WTC11 (cell line): ENCODE results near the gene TMUB1. TPM values are rescaled to one million over a fixed set of nuclear protein-coding genes. Genes with fewer than 3 reads are reported as not detected.
A peak's percentile ranks its signal among the peaks of the same experiment; 100 is the strongest.

Experiments used
- ATAC-seq: fragments of 200-7000 bp; cut with Tn5 transposase; 2 replicates; pipeline ENCODE4 v1.10.0; 2021; ENCODE audit warnings: mild to moderate bottlenecking, moderate library complexity
- CTCF ChIA-PET: fragments of 300-600 bp; sonication (Branson Sonifier 250); formaldehyde crosslinking; loops from one replicate; lab custom pipeline; 2021; ENCODE audit warnings: antibody characterized with exemption; lab: Charles Lee
- POLR2A ChIA-PET: fragments of 350-600 bp; sonication (Branson Sonifier 250); formaldehyde crosslinking; loops from one replicate; lab custom pipeline; 2021; ENCODE audit warnings: antibody characterized with exemption; lab: Charles Lee
- DNase-seq: peaks from one replicate; pipeline ENCODE4 v3.0.0; 2021; ENCODE audit warnings: low spot score
- H3K27ac Mint-ChIP-seq: 2 replicates; pipeline ENCODE4 v1.8.0; 2021; ENCODE audit warnings: mixed read lengths
- H3K27me3 Mint-ChIP-seq: 2 replicates; pipeline ENCODE4 v1.8.0; 2021; ENCODE audit warnings: low read depth, mild to moderate bottlenecking, moderate library complexity, mixed read lengths
- H3K36me3 Mint-ChIP-seq: 2 replicates; pipeline ENCODE4 v1.8.0; 2021; ENCODE audit warnings: mixed read lengths
- H3K4me1 Mint-ChIP-seq: 2 replicates; pipeline ENCODE4 v1.8.0; 2022; ENCODE audit warnings: mixed read lengths
- H3K4me3 Mint-ChIP-seq: 2 replicates; pipeline ENCODE4 v1.8.0; 2021; ENCODE audit warnings: mild to moderate bottlenecking, moderate library complexity, mixed read lengths
- H3K9me3 Mint-ChIP-seq: 2 replicates; pipeline ENCODE4 v1.8.0; 2021; ENCODE audit warnings: mixed read lengths
- ATF6 ChIP-seq: sonication (generic); formaldehyde crosslinking; IDR thresholded peaks from 2 replicates; pipeline ENCODE4 v1.8.1; 2023; ENCODE audit warnings: mild to moderate bottlenecking, missing genetic modification reagents
- CREM ChIP-seq: sonication (generic); formaldehyde crosslinking; IDR thresholded peaks from 2 replicates; pipeline ENCODE4 v1.8.1; 2022; ENCODE audit warnings: mild to moderate bottlenecking, missing genetic modification reagents, moderate library complexity
- CTCF ChIP-seq: fragments of 200-600 bp; IDR thresholded peaks from 2 replicates; pipeline ENCODE4 v1.8.0; 2022; ENCODE audit warnings: antibody characterized with exemption
- ELF4 ChIP-seq: sonication (generic); formaldehyde crosslinking; IDR thresholded peaks from 2 replicates; pipeline ENCODE4 v1.8.1; 2022; ENCODE audit warnings: low read depth, mild to moderate bottlenecking, moderate library complexity, missing genetic modification reagents
- GABPB1 ChIP-seq: sonication (generic); formaldehyde crosslinking; IDR thresholded peaks from 2 replicates; pipeline ENCODE4 v1.8.1; 2023; ENCODE audit warnings: mild to moderate bottlenecking, missing genetic modification reagents
- IRF2 ChIP-seq: sonication (generic); formaldehyde crosslinking; IDR thresholded peaks from 2 replicates; pipeline ENCODE4 v1.8.0; 2022; ENCODE audit warnings: low read depth, missing genetic modification reagents, borderline replicate concordance
- MXD4 ChIP-seq: fragments of 250-450 bp; sonication (Bioruptor Pico); IDR thresholded peaks from 2 replicates; pipeline ENCODE4 v1.8.0; 2021; ENCODE audit warnings: mild to moderate bottlenecking, moderate library complexity, borderline replicate concordance
- PRDM15 ChIP-seq: sonication (generic); formaldehyde crosslinking; IDR thresholded peaks from 2 replicates; pipeline ENCODE4 v1.8.0; 2022; ENCODE audit warnings: missing genetic modification reagents
- RORB ChIP-seq: fragments of 250-450 bp; sonication (Bioruptor Pico); IDR thresholded peaks from 2 replicates; pipeline ENCODE4 v1.9.0; 2021; ENCODE audit warnings: mild to moderate bottlenecking
- ZNF281 ChIP-seq: sonication (generic); formaldehyde crosslinking; IDR thresholded peaks from 2 replicates; pipeline ENCODE4 v1.8.0; 2023; ENCODE audit warnings: mild to moderate bottlenecking, missing genetic modification reagents
- ZNF423 ChIP-seq: fragments of 250-450 bp; sonication (Bioruptor Pico); IDR thresholded peaks from 2 replicates; pipeline ENCODE4 v2.1.2; 2022; ENCODE audit warnings: mild to moderate bottlenecking, moderate library complexity
- total RNA-seq: library from RNA; stranded (reverse); gene quantifications from 3 replicates; pipeline ENCODE4 v1.2.3, GENCODE V29; 2021

The TMUB1 gene
- total RNA-seq, 1 experiment from 2014 or later = 72.8 TPM

GRCh38 chr7:151114151-151115090, 31.1 kb upstream of the TMUB1 start:
- peaks cover 9% of the 10 kb centered on the region for H3K27me3 Mint-ChIP-seq
- ATAC-seq (peak; percentile 37), DNase-seq (peak; percentile 69)
- H3K4me1 Mint-ChIP-seq = peaks cover 27% of the 10 kb centered on the region
- peak overlapping the region; percentile 53 for H3K4me3 Mint-ChIP-seq
- TF ChIP-seq ZNF423 (CRISPR knock-in tag) = peak; percentile 75
- TF ChIP-seq IRF2 = no peak
- TF ChIP-seq MXD4 (CRISPR knock-in tag) = no peak
- TF ChIP-seq PRDM15 (CRISPR knock-in tag) = peak; percentile 97
- H3K9me3 Mint-ChIP-seq = no peaks in the 10 kb centered on the region
- POLR2A ChIA-PET = interaction anchor here (0.8 kb wide), 1 partner anchor 53 kb away, joined by 3 read pairs; no protein-coding TSS in a partner anchor
- peaks cover 10% of the 10 kb centered on the region for H3K36me3 Mint-ChIP-seq
- no peak overlapping the region for H3K27ac Mint-ChIP-seq
- CTCF ChIA-PET = interaction anchor here (0.8 to 9.9 kb wide), 15 partner anchors 9 to 137 kb away, joined by 3 to 118 read pairs (median 5); partner anchors contain the start of gene AGAP3

- peaks cover 34% of the 10 kb centered on the region for H3K4me1 Mint-ChIP-seq
- DNase-seq = peak; percentile 42
- ChIA-PET POLR2A (no interaction called here), CTCF (interaction anchor here (0.8 to 9.9 kb wide), 13 partner anchors 8 to 138 kb away, joined by 3 to 118 read pairs (median 5); partner anchors contain the start of genes ABCB8 and AGAP3)
- peaks cover under 1% of the 10 kb centered on the region for H3K36me3 Mint-ChIP-seq
- peak overlapping the region; percentile 80 for H3K27ac Mint-ChIP-seq
- peak; percentile 10 for ATAC-seq
- H3K4me3 Mint-ChIP-seq = peak overlapping the region; percentile 53
- TF ChIP-seq PRDM15 (CRISPR knock-in tag) (peak; percentile 97), ATF6 (CRISPR knock-in tag) (no peak)
- H3K9me3 Mint-ChIP-seq = no peaks in the 10 kb centered on the region
- H3K27me3 Mint-ChIP-seq = peaks cover 9% of the 10 kb centered on the region
These were observed 30.3 kb upstream of the TMUB1 start for GRCh38 chr7:151113344-151114150.

- H3K27me3 Mint-ChIP-seq = peaks cover 9% of the 10 kb centered on the region
- ATAC-seq = peak; percentile 56
- H3K27ac Mint-ChIP-seq = no peak overlapping the region
- peak; percentile 89 for DNase-seq
- H3K4me1 Mint-ChIP-seq = peaks cover 34% of the 10 kb centered on the region
- no peaks in the 10 kb centered on the region for H3K36me3 Mint-ChIP-seq
- ChIA-PET POLR2A (interaction anchor here (1.6 kb wide), 2 partner anchors 26 to 35 kb away, joined by 4 to 5 read pairs; no protein-coding TSS in a partner anchor), CTCF (interaction anchor here (0.5 to 9.9 kb wide), 41 partner anchors 8 to 796 kb away, joined by 3 to 118 read pairs (median 4); partner anchors contain the start of genes ABCB8, ABCF2, AGAP3 and CDK5)
- no peaks in the 10 kb centered on the region for H3K9me3 Mint-ChIP-seq
- TF ChIP-seq CTCF = peak; percentile 90
- TF ChIP-seq ELF4 = no peak
- no peak for TF ChIP-seq ZNF281 (CRISPR knock-in tag)
- TF ChIP-seq RORB (CRISPR knock-in tag) = no peak
- no peak for TF ChIP-seq CREM
- no peak for TF ChIP-seq GABPB1 (CRISPR knock-in tag)
- TF ChIP-seq, all 79 proteins: peak for 1
- no peak overlapping the region for H3K4me3 Mint-ChIP-seq
These were observed 27.8 kb upstream of the TMUB1 start for GRCh38 chr7:151110941-151111645.
